H9 (cell line): ENCODE data around the gene LPAR2. TPM values are rescaled to one million over a fixed set of nuclear protein-coding genes. Genes with fewer than 3 reads are reported as not detected.

Source experiments
- DNase-seq: peaks from one replicate; pipeline ENCODE4 v3.0.0-alpha.2; 2017
- H2AFZ ChIP-seq: one replicate; pipeline ENCODE4 v1.6.1; 2013; ENCODE audit warnings: mild to moderate bottlenecking, low read length, control low read depth, moderate library complexity
- H2AK5ac ChIP-seq: 2 replicates; pipeline ENCODE4 v1.6.1; 2013; ENCODE audit warnings: low read length, control low read depth, mixed read lengths; ENCODE audit not compliant: insufficient read length
- H2BK120ac ChIP-seq: one replicate; pipeline ENCODE4 v1.6.1; 2013; ENCODE audit warnings: low read depth, mild to moderate bottlenecking, low read length, control low read depth, inconsistent platforms; ENCODE audit not compliant: poor library complexity, severe bottlenecking
- H2BK12ac ChIP-seq: 2 replicates; pipeline ENCODE4 v1.6.1; 2013; ENCODE audit warnings: low read length, control low read depth, mixed read lengths, low read depth; ENCODE audit not compliant: insufficient read length
- H2BK15ac ChIP-seq: 2 replicates; pipeline ENCODE4 v1.6.1; 2013; ENCODE audit warnings: low read depth, low read length, control low read depth
- H2BK20ac ChIP-seq: one replicate; pipeline ENCODE4 v1.6.1; 2013; ENCODE audit warnings: low read depth, mild to moderate bottlenecking, low read length, control low read depth, inconsistent platforms; ENCODE audit not compliant: poor library complexity, severe bottlenecking
- H2BK5ac ChIP-seq: 2 replicates; pipeline ENCODE4 v1.6.1; 2013; ENCODE audit warnings: low read length, control low read depth, mixed read lengths; ENCODE audit not compliant: insufficient read length
- H3K14ac ChIP-seq: 2 replicates; pipeline ENCODE4 v1.6.1; 2013; ENCODE audit warnings: low read length, control low read depth; ENCODE audit not compliant: insufficient read depth
- H3K18ac ChIP-seq: 2 replicates; pipeline ENCODE4 v1.6.1; 2013; ENCODE audit warnings: low read depth, mild to moderate bottlenecking, mixed read lengths, low read length, control low read depth; ENCODE audit not compliant: insufficient read length
- H3K23ac ChIP-seq: 2 replicates; pipeline ENCODE4 v1.6.1; 2013; ENCODE audit warnings: low read length, control low read depth, mixed read lengths, low read depth; ENCODE audit not compliant: insufficient read length
- H3K23me2 ChIP-seq: 2 replicates; pipeline ENCODE4 v1.6.1; 2013; ENCODE audit warnings: low read depth, mild to moderate bottlenecking, mixed read lengths, low read length, control low read depth; ENCODE audit not compliant: insufficient read length, poor library complexity, severe bottlenecking
- H3K27ac ChIP-seq: 2 replicates; pipeline ENCODE4 v1.5.1; 2013; ENCODE audit warnings: low read length, control low read depth, mixed read lengths, low read depth; ENCODE audit not compliant: insufficient read length
- H3K27me3 ChIP-seq: 2 replicates; pipeline ENCODE4 v1.6.1; 2013; ENCODE audit warnings: low read length, control low read depth, inconsistent platforms; ENCODE audit not compliant: insufficient read depth
- H3K4ac ChIP-seq: 2 replicates; pipeline ENCODE4 v1.6.1; 2013; ENCODE audit warnings: low read depth, mild to moderate bottlenecking, control low read depth, inconsistent platforms, low read length, moderate library complexity
- H3K4me1 ChIP-seq: 2 replicates; pipeline ENCODE4 v1.6.1; 2013; ENCODE audit warnings: low read length, control low read depth, inconsistent platforms; ENCODE audit not compliant: insufficient read depth
- H3K4me2 ChIP-seq: 2 replicates; pipeline ENCODE4 v1.6.1; 2013; ENCODE audit warnings: low read length, control low read depth, mixed read lengths; ENCODE audit not compliant: insufficient read length, insufficient read depth
- H3K56ac ChIP-seq: 2 replicates; pipeline ENCODE4 v1.6.1; 2013; ENCODE audit warnings: low read depth, mild to moderate bottlenecking, mixed read lengths, low read length, control low read depth; ENCODE audit not compliant: insufficient read length
- H3K79me1 ChIP-seq: 2 replicates; pipeline ENCODE4 v1.6.1; 2013; ENCODE audit warnings: low read depth, mild to moderate bottlenecking, moderate library complexity, low read length, control low read depth, inconsistent platforms; ENCODE audit not compliant: insufficient read depth, poor library complexity, severe bottlenecking
- H3K79me2 ChIP-seq: 2 replicates; pipeline ENCODE4 v1.6.1; 2013; ENCODE audit warnings: low read length, control low read depth, inconsistent platforms; ENCODE audit not compliant: insufficient read depth
- H3K9ac ChIP-seq: 2 replicates; pipeline ENCODE4 v1.6.1; 2013; ENCODE audit warnings: low read length, control low read depth, mixed read lengths; ENCODE audit not compliant: insufficient read length; ENCODE audit errors: extremely low read depth
- H3K9me3 ChIP-seq: one replicate; pipeline ENCODE4 v1.6.1; 2013; ENCODE audit warnings: low read depth, low read length, inconsistent platforms; ENCODE audit not compliant: control insufficient read depth
- H3T11ph ChIP-seq: one replicate; pipeline ENCODE4 v1.6.1; 2013; ENCODE audit warnings: mild to moderate bottlenecking, low read length, control low read depth, inconsistent platforms
- H4K20me1 ChIP-seq: one replicate; pipeline ENCODE4 v1.6.1; 2013; ENCODE audit not compliant: control insufficient read depth, insufficient read length, insufficient read depth
- H4K5ac ChIP-seq: 2 replicates; pipeline ENCODE4 v1.6.1; 2013; ENCODE audit warnings: low read depth, mild to moderate bottlenecking, mixed read lengths, low read length, control low read depth; ENCODE audit not compliant: insufficient read length
- H4K8ac ChIP-seq: replicated peaks from 2 replicates; pipeline ENCODE4 v1.6.1; 2013; ENCODE audit warnings: low read length, control low read depth, mixed read lengths, low read depth; ENCODE audit not compliant: insufficient read length
- H4K91ac ChIP-seq: 2 replicates; pipeline ENCODE4 v1.6.1; 2013; ENCODE audit warnings: low read depth, mild to moderate bottlenecking, moderate library complexity, mixed read lengths, low read length, control low read depth; ENCODE audit not compliant: insufficient read length
- H3K27ac Mint-ChIP-seq, 3 experiments: 2 replicates in 2 of 3; 3 replicates in 1 of 3; pipeline ENCODE4 v1.8.0; 2020 to 2021; ENCODE audit warnings: mixed read lengths in 3 of 3, mild to moderate bottlenecking in 1 of 3, moderate library complexity in 1 of 3
- H3K27me3 Mint-ChIP-seq: 2 replicates; pipeline ENCODE4 v1.8.0; 2021; ENCODE audit warnings: low read depth, mild to moderate bottlenecking, moderate library complexity, mixed read lengths
- H3K36me3 Mint-ChIP-seq, 3 experiments: 2 replicates in 2 of 3; 3 replicates in 1 of 3; pipeline ENCODE4 v1.8.0; 2020 to 2021; ENCODE audit warnings: low read depth in 3 of 3, mixed read lengths in 3 of 3; ENCODE audit not compliant: insufficient read depth in 1 of 3
- H3K4me1 Mint-ChIP-seq, 2 experiments: 2 replicates each; pipeline ENCODE4 v1.8.0; 2020; ENCODE audit warnings: mixed read lengths in 2 of 2
- H3K4me3 Mint-ChIP-seq, 2 experiments: 2 replicates in 1 of 2; 3 replicates in 1 of 2; pipeline ENCODE4 v1.8.0; 2020 to 2021; ENCODE audit warnings: mild to moderate bottlenecking in 2 of 2, mixed read lengths in 2 of 2, moderate library complexity in 1 of 2
- H3K9me3 Mint-ChIP-seq, 2 experiments: 2 replicates in 1 of 2; 3 replicates in 1 of 2; pipeline ENCODE4 v1.8.0; 2020; ENCODE audit warnings: mild to moderate bottlenecking in 2 of 2, mixed read lengths in 2 of 2, moderate library complexity in 1 of 2
- WGBS: extraction: QIAGEN DNeasy Blood & Tissue Kit; methylation state at CpG from one replicate; pipeline ENCODE4 v1.1.7; 2013; ENCODE audit warnings: missing lambda C conversion rate, low lambda C conversion rate, mixed read lengths; ENCODE audit not compliant: insufficient read length; ENCODE audit errors: extremely low coverage; 5-methylcytosine and 5-hydroxymethylcytosine counted together
- total RNA-seq: library from RNA; stranded (reverse); gene quantifications from 2 replicates; pipeline ENCODE4 v1.2.1, GENCODE V29; 2021
- TF ChIP-seq, protein P1 (sequence below): fragments of 200-600 bp; sonication (generic); conservative IDR thresholded peaks from 3 replicates; pipeline ENCODE4 v1.8.0; 2021; ENCODE audit warnings: antibody characterized with exemption, mild to moderate bottlenecking

The LPAR2 gene
- total RNA-seq, 1 experiment from 2014 or later: 51.8 TPM

GRCh38 chr19:19674315-19674714 is 46.3 kb upstream of the LPAR2 start:
- Mint-ChIP-seq H3K4me3 (no peak overlapping the region), H3K9me3 (peaks cover 9 to 38% of the 10 kb centered on the region in 2 experiments; a peak in 4 of 5 replicates), H3K36me3 (peaks cover 68 to 77% (median 76%) of the 10 kb centered on the region in 3 experiments), H3K27ac (no peak overlapping the region), H3K27me3 (no peaks in the 10 kb centered on the region), H3K4me1 (peaks cover 20% of the 10 kb centered on the region in 2 experiments)
- H2AFZ ChIP-seq: no peak overlapping the region
- no peak overlapping the region for H4K8ac ChIP-seq
- no peak overlapping the region for H3K14ac ChIP-seq
- no peak overlapping the region for H2BK120ac ChIP-seq
- H2BK5ac ChIP-seq: no peak overlapping the region
- no peak overlapping the region for H2BK12ac ChIP-seq
- H4K20me1 ChIP-seq: no peaks in the 10 kb centered on the region
- no peak overlapping the region for H3K18ac ChIP-seq
- H3K27me3 ChIP-seq: no peaks in the 10 kb centered on the region
- no peak overlapping the region for H2BK20ac ChIP-seq
- no peak overlapping the region for H3K23ac ChIP-seq
- no peak overlapping the region for H2AK5ac ChIP-seq
- H3K23me2 ChIP-seq: peaks cover 10% of the 10 kb centered on the region
- no peak overlapping the region for H3K4me2 ChIP-seq
- peaks cover 4% of the 10 kb centered on the region; the same call in 1 of the 2 replicates for H3K4me1 ChIP-seq
- no peak overlapping the region for H3K9ac ChIP-seq
- TF ChIP-seq, protein P1, sequence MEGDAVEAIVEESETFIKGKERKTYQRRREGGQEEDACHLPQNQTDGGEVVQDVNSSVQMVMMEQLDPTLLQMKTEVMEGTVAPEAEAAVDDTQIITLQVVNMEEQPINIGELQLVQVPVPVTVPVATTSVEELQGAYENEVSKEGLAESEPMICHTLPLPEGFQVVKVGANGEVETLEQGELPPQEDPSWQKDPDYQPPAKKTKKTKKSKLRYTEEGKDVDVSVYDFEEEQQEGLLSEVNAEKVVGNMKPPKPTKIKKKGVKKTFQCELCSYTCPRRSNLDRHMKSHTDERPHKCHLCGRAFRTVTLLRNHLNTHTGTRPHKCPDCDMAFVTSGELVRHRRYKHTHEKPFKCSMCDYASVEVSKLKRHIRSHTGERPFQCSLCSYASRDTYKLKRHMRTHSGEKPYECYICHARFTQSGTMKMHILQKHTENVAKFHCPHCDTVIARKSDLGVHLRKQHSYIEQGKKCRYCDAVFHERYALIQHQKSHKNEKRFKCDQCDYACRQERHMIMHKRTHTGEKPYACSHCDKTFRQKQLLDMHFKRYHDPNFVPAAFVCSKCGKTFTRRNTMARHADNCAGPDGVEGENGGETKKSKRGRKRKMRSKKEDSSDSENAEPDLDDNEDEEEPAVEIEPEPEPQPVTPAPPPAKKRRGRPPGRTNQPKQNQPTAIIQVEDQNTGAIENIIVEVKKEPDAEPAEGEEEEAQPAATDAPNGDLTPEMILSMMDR: no peak
- H3K9me3 ChIP-seq: no peaks in the 10 kb centered on the region
- no CpG with 5 or more reads among the region's 6 CpGs for WGBS
- H3T11ph ChIP-seq: no peak overlapping the region
- H3K79me2 ChIP-seq: peaks cover 13% of the 10 kb centered on the region; the same call in 1 of the 2 replicates
- no peak overlapping the region for H3K27ac ChIP-seq
- H2BK15ac ChIP-seq: no peak overlapping the region
- no peak overlapping the region for H4K91ac ChIP-seq
- no peak for DNase-seq
- no peak overlapping the region for H3K4ac ChIP-seq
- no peak overlapping the region for H4K5ac ChIP-seq
- peaks cover 17% of the 10 kb centered on the region for H3K79me1 ChIP-seq
- no peak overlapping the region for H3K56ac ChIP-seq
